A549 (cell line): ENCODE results near the gene PPCS.

ENCODE experiments used
- CTCF ChIP-seq: fragments of >200 bp; sonication (Bioruptor Twin); formaldehyde crosslinking; IDR thresholded peaks from 3 replicates; pipeline ENCODE4 v1.5.1; 2016
- EHMT2 ChIP-seq: fragments of 200-600 bp; sonication (generic); IDR thresholded peaks from 2 replicates; pipeline ENCODE4 v1.6.1; 2016; ENCODE audit warnings: antibody characterized with exemption, low read depth, mild to moderate bottlenecking, moderate library complexity
- EP300 ChIP-seq, 2 experiments: fragments of >200 bp; sonication (Bioruptor Twin); formaldehyde crosslinking; IDR thresholded peaks; 2 replicates in 1 of 2; 3 replicates in 1 of 2; pipeline ENCODE4 v1.6.1; 2016 to 2017
- FOXS1 ChIP-seq: fragments of 250-450 bp; sonication (Bioruptor Pico); IDR thresholded peaks from 2 replicates; pipeline ENCODE4 v1.5.0; 2020; ENCODE audit warnings: mild to moderate bottlenecking, moderate library complexity
- KDM1A ChIP-seq: fragments of 200-600 bp; sonication (generic); IDR thresholded peaks from 2 replicates; pipeline ENCODE4 v1.6.1; 2016; ENCODE audit warnings: low read depth, mild to moderate bottlenecking
- MAFK ChIP-seq: fragments of 450-650 bp; IDR thresholded peaks from 2 replicates; pipeline ENCODE4 v1.6.1; 2014; ENCODE audit not compliant: partially characterized antibody
- MAX ChIP-seq: IDR thresholded peaks from 2 replicates; pipeline ENCODE4 v1.6.1; 2012
- MAZ ChIP-seq: fragments of 150-350 bp; IDR thresholded peaks from 2 replicates; pipeline ENCODE4 v1.6.1; 2014; ENCODE audit warnings: antibody characterized with exemption, low read depth, low read length, borderline replicate concordance
- PHF8 ChIP-seq: fragments of 200-600 bp; sonication (generic); IDR thresholded peaks from 2 replicates; pipeline ENCODE4 v1.6.1; 2016; ENCODE audit warnings: low read depth, mild to moderate bottlenecking, antibody characterized with exemption, moderate library complexity, borderline replicate concordance
- POLR2A ChIP-seq: IDR thresholded peaks from 2 replicates; pipeline ENCODE4 v1.6.1; 2012; ENCODE audit warnings: mild to moderate bottlenecking, low read length
- REST ChIP-seq: fragments of 200-600 bp; sonication (generic); IDR thresholded peaks from 2 replicates; pipeline ENCODE4 v1.6.1; 2016; ENCODE audit warnings: antibody characterized with exemption, mild to moderate bottlenecking, moderate library complexity
- SREBF2 ChIP-seq: fragments of 450-650 bp; IDR thresholded peaks from 2 replicates; pipeline ENCODE4 v1.6.1; 2014; ENCODE audit warnings: mild to moderate bottlenecking, moderate library complexity
- USF2 ChIP-seq: fragments of 450-650 bp; IDR thresholded peaks from 2 replicates; pipeline ENCODE4 v1.6.1; 2014; ENCODE audit warnings: antibody characterized with exemption

GRCh38 chr1:42427240-42427639, 29.1 kb upstream of the PPCS start:
- TF ChIP-seq CTCF (no peak), MAX (no peak), REST (no peak), POLR2A (no peak), EHMT2 (no peak), KDM1A (no peak), EP300 (IDR thresholded peaks at IDR 0.05) (no peak), USF2 (no peak), SREBF2 (no peak), MAFK (no peak), MAZ (no peak), PHF8 (no peak), FOXS1 (CRISPR knock-in tag) (no peak)
